OCI-LY1 (cell line): ENCODE measurements around the gene CMTM4.
"Not testable (repeated sequence)": the region's sequence is repeated elsewhere in the genome, so short reads cannot be mapped to it uniquely, and the experiment has no call there.

Source experiments
- H2AFZ ChIP-seq: fragments of 200-600 bp; sonication (generic), shearing (Covaris generic); 2 replicates; pipeline ENCODE4 v1.6.0; 2014; ENCODE audit warnings: antibody characterized with exemption, mild to moderate bottlenecking, low read length
- H3F3A ChIP-seq: fragments of 200-600 bp; sonication (generic), shearing (Covaris generic); 2 replicates; pipeline ENCODE4 v1.6.0; 2014; ENCODE audit warnings: mild to moderate bottlenecking, antibody characterized with exemption, low read length, moderate library complexity; ENCODE audit not compliant: insufficient read depth
- H3K27ac ChIP-seq: fragments of 200-600 bp; sonication (generic); 2 replicates; pipeline ENCODE4 v1.5.1; 2014; ENCODE audit warnings: low read length, mixed run types, mild to moderate bottlenecking, low read depth; ENCODE audit not compliant: poor library complexity, severe bottlenecking
- H3K27me3 ChIP-seq: fragments of 200-600 bp; sonication (generic); 2 replicates; pipeline ENCODE4 v1.6.0; 2014; ENCODE audit warnings: antibody characterized with exemption, mild to moderate bottlenecking, low read length, moderate library complexity; ENCODE audit not compliant: insufficient read depth
- H3K36me3 ChIP-seq: fragments of 200-600 bp; sonication (generic); 2 replicates; pipeline ENCODE4 v1.6.1; 2014; ENCODE audit warnings: mild to moderate bottlenecking, antibody characterized with exemption, low read length, moderate library complexity, mixed read lengths; ENCODE audit not compliant: insufficient read depth
- H3K4me1 ChIP-seq: fragments of 200-600 bp; sonication (generic); 2 replicates; pipeline ENCODE4 v1.5.1; 2014; ENCODE audit warnings: mild to moderate bottlenecking, low read length, moderate library complexity; ENCODE audit not compliant: insufficient read depth, severe bottlenecking
- H3K4me2 ChIP-seq: fragments of 200-600 bp; sonication (generic), shearing (Covaris generic); 2 replicates; pipeline ENCODE4 v1.6.1; 2014; ENCODE audit warnings: low read length
- H3K4me3 ChIP-seq: fragments of 200-600 bp; sonication (generic); 2 replicates; pipeline ENCODE4 v1.5.1; 2014; ENCODE audit warnings: low read length, low read depth, mild to moderate bottlenecking, mixed read lengths; ENCODE audit not compliant: poor library complexity, severe bottlenecking
- H3K79me2 ChIP-seq: fragments of 200-600 bp; shearing (Covaris generic); 2 replicates; pipeline ENCODE4 v1.6.1; 2016; ENCODE audit warnings: mixed run types, low read length, mixed read lengths; ENCODE audit not compliant: insufficient read depth
- H3K9ac ChIP-seq: fragments of 200-600 bp; sonication (generic), shearing (Covaris generic); 2 replicates; pipeline ENCODE4 v1.6.1; 2014; ENCODE audit warnings: mild to moderate bottlenecking, low read length, mixed read lengths
- H3K9me2 ChIP-seq: fragments of 200-600 bp; sonication (generic), shearing (Covaris generic); 2 replicates; pipeline ENCODE4 v1.6.1; 2014; ENCODE audit warnings: low read depth, mild to moderate bottlenecking, low read length, mixed read lengths
- H3K9me3 ChIP-seq: fragments of 200-600 bp; shearing (Covaris generic); 2 replicates; pipeline ENCODE4 v1.6.1; 2014; ENCODE audit warnings: low read length, mixed read lengths
- H4K20me1 ChIP-seq: fragments of 200-600 bp; sonication (generic), shearing (Covaris generic); 2 replicates; pipeline ENCODE4 v1.6.0; 2016; ENCODE audit warnings: mild to moderate bottlenecking, low read length; ENCODE audit not compliant: insufficient read depth
- CTCF ChIP-seq: fragments of 200-600 bp; sonication (generic), shearing (Covaris generic); IDR thresholded peaks from 2 replicates; pipeline ENCODE4 v1.5.1; 2017; ENCODE audit warnings: mild to moderate bottlenecking, antibody characterized with exemption, low read length, moderate library complexity, mixed read lengths
- EZH2 ChIP-seq: fragments of 200-600 bp; sonication (generic), shearing (Covaris generic); IDR thresholded peaks from 2 replicates; pipeline ENCODE4 v1.8.0; 2017; ENCODE audit warnings: borderline replicate concordance, mixed run types, mild to moderate bottlenecking, antibody characterized with exemption, low read length, moderate library complexity, mixed read lengths

Gene CMTM4

DNA sequence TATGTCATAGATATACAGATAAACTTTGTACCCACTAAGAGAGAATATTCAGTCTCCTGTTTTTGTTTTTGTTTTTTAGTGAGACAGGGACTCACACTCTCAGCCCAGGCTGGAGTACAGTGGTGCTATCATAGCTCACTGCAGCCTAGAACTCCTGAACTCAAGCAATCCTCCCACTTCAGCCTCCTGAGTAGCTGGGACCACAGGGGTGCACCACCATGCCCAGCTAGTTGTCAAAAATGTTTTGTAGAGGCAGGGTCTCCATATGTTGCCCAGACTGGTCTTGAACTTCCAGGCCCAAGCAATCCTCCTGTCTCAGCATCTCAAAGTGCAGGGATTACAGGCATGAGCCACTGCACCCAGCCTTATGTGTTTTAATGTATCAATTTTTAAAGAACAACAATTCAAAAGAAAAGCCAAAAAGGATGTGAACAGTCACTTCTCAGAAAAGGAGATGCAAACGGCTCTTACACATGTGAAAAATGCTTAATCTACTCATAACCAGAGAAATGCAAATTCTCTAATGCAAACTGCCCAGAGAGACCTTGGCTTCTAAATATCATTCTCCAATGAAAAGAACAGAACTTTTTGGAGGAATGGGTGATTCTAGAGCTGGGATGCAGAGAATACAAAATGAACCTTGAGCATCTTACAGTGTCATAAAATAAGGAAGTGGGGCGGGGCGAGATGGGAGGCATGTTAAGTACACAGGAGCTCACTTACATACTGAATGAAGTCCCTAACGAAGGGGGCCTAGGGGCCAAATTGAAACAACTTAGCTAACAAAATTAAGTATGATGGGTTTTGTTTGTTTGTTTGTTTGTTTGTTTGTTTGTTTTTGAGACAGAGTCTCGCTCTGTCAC lies 99.3 kb downstream of the CMTM4 start:
- Histone ChIP-seq H3K27ac (no peak overlapping the region), H4K20me1 (no peaks in the 10 kb centered on the region)
- TF ChIP-seq CTCF (no peak), EZH2 (no peak)

GRCh38 chr16:66596559-66596958 lies 100.0 kb downstream of the CMTM4 start:
- H3K27me3 ChIP-seq, H3K4me1 ChIP-seq, H3K79me2 ChIP-seq, H3K9me2 ChIP-seq, H3K9me3 ChIP-seq, H3K27ac ChIP-seq, H2AFZ ChIP-seq, H3K9ac ChIP-seq, H3K4me3 ChIP-seq, H3F3A ChIP-seq, H4K20me1 ChIP-seq, H3K4me2 ChIP-seq, H3K36me3 ChIP-seq: not testable (repeated sequence)

More for the DNA sequence above, 99.3 kb downstream of the CMTM4 start:
- no peaks in the 10 kb centered on the region for H3K9me2 ChIP-seq
- no peaks in the 10 kb centered on the region for H3F3A ChIP-seq
- H3K36me3 ChIP-seq = no peaks in the 10 kb centered on the region; the same call in 1 of the 2 replicates
- H3K79me2 ChIP-seq = no peaks in the 10 kb centered on the region
- H3K4me3 ChIP-seq = no peak overlapping the region
- H3K4me1 ChIP-seq = no peaks in the 10 kb centered on the region
- H3K9me3 ChIP-seq = peaks cover 8% of the 10 kb centered on the region; the same call in 1 of the 2 replicates
- no peak overlapping the region for H2AFZ ChIP-seq
- no peak overlapping the region for H3K4me2 ChIP-seq
- H3K9ac ChIP-seq = no peak overlapping the region
- peaks cover 4% of the 10 kb centered on the region; the same call in 1 of the 2 replicates for H3K27me3 ChIP-seq

- Histone ChIP-seq H3K4me3 (no peak overlapping the region), H3K9ac (no peak overlapping the region), H3K79me2 (no peaks in the 10 kb centered on the region), H3K27ac (no peak overlapping the region), H2AFZ (no peak overlapping the region), H3K4me1 (peaks cover 8% of the 10 kb centered on the region), H3F3A (no peaks in the 10 kb centered on the region), H3K4me2 (no peak overlapping the region), H3K27me3 (peaks cover 4% of the 10 kb centered on the region; the same call in 1 of the 2 replicates), H4K20me1 (no peaks in the 10 kb centered on the region), H3K36me3 (no peaks in the 10 kb centered on the region), H3K9me2 (no peaks in the 10 kb centered on the region), H3K9me3 (no peaks in the 10 kb centered on the region)
- no peak for TF ChIP-seq CTCF
- TF ChIP-seq EZH2 = no peak
Observed at GRCh38 chr16:66594739-66595138, 101.8 kb downstream of the CMTM4 start.

DNA sequence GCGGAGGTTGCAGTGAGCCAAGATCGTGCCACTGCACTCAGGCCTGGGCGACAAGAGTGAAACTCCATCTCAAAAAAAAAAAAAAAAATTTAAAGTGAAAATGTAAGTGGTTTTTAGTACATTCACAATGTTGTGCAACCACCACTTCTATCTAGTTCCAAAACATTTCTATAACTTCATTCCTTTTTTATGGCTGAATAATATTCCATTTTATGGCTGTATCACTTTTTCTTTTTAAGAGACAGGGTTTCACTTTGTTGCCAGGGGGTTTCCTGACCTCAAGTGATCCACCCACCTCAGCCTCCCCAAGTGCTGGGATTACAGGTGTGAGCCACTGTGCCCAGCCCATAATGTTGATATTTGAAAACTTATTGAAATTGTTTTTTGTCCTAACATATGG lies 103.7 kb downstream of the CMTM4 start:
- Histone ChIP-seq H3F3A (no peaks in the 10 kb centered on the region), H3K36me3 (no peaks in the 10 kb centered on the region), H3K27me3 (no peaks in the 10 kb centered on the region), H3K4me3 (no peak overlapping the region), H3K4me2 (no peak overlapping the region), H3K9me3 (no peaks in the 10 kb centered on the region), H2AFZ (no peak overlapping the region), H3K79me2 (no peaks in the 10 kb centered on the region), H3K9me2 (no peaks in the 10 kb centered on the region), H3K27ac (no peak overlapping the region), H3K9ac (no peak overlapping the region), H4K20me1 (no peaks in the 10 kb centered on the region), H3K4me1 (peaks cover 9% of the 10 kb centered on the region)
- TF ChIP-seq CTCF = no peak
